CD4-positive, alpha-beta T cell treated with Interleukin-1 beta for 1 hour (primary cell): ENCODE measurements around the gene RAB36.
A peak's percentile ranks its signal among the peaks of the same experiment; 100 is the strongest.

Experiments
- DNase-seq, 2 donors: peaks; one replicate each; pipeline ENCODE4 v3.0.0-alpha.2; 2020 to 2022

The RAB36 gene

DNA sequence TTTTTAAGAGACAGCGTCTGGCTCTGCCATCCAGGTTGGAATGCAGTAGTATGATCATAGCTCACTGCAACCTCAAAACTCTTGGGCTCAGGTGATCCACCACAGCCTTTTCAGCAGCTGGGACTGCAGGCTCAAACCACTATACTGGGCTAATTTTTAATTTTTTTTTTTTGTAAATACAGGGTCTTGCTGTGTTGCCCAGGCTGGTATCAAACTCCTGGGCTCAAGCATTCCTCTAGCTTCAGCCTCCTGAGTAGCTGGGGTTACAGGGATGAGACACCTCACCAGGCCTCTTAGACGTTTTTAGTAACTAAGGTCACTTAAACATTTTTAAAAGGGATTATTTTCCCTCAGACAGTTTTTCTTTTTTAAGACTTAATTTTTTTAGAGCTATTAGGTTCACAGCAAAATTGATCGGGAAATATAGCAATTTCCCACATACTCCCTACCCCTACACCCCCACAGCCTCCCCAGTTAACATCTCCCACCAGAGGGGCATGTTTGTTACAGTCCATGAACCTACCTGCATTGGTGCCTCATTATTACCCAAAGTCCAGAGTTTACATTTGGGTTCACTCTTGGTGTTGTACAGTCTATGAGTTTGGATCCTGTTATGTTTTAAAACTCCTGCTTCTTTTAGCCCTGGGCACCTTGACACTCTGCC lies 39.0 kb downstream of the RAB36 start:
- DNase-seq: no peak

- no peak for DNase-seq
These were observed 39.5 kb downstream of the RAB36 start for GRCh38 chr22:23184764-23185113.

DNA sequence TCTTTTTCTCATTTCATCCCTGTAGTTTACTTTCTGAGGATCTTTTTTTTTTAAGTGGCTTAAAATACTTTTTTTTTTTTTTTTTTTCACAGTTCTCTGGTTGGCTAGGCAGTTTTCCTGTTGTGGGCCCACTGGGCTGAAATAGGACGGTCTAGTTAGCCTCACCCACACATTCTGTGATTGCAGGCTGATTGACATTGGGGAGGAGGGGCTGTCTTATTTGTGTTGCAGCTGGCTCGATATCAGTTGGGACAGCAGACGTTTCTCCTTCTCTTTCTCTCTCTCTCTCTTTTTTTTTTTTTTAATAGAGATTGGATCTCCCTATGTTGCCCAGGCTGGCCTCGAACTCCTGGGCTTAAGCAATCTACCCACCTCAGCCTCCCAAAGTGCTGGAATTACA lies 41.9 kb downstream of the RAB36 start:
- DNase-seq: no peak

DNA sequence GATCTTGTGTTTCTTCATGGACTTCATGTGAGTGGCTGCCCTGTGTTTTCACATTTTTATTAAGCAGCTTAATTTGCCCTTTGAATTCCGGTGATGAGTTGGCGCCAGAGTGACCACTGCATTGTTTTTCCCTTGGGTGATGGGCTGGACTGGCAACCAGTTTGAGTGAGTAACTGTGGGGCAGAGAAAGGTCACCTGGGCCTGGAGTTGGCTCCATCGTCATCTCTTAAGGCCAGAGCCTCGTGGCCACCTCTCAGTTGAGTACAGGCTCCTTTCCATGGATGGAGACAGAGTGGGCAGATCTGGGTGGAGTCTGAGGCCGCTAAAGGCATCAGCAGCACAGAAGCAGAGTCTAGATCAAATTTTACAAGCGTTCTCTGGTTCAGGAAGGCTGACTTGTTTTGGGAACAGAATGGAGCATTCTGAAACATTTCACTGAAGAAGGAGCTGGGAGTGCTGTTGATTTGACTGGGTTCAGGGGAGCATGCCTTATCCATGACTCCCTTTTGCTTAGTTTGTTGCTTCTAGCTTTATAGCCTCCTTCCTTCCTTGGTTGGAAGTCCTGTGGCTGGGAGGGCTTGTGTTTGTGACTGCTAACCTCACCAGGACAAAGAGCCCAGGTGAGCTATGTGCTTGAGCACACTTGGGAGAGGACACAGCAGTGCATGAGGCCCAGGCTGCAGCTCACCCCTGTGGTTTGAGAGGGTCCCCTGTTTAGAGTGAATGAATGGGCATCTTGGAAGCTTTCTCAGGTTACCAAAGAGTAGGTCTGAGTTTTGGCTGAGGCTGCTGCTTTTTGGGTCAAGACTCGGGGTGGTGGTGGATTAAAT lies 42.8 kb downstream of the RAB36 start:
- DNase-seq: no peak

GRCh38 chr22:23190526-23190925 lies 45.2 kb downstream of the RAB36 start:
- no peak for DNase-seq

DNA sequence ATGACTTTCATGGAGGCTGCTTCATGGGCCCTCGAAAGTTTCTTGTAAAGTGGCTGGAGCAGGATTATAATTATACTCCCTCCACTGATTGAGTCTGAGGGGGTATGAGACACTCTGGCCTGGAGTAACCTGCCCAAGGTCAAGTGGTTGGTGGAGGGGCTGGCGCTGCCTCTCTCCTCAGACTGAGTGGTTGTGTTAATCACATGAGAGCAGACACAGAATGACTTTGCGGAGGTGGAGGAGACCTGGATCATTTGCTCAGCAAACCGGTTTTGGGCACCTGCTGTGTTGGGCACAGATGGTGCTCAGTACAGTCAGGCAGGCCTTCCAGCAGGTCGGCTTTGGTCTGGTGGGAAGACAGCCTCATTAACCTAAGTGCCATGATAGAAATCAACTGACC lies 46.9 kb downstream of the RAB36 start:
- DNase-seq: no peak

DNA sequence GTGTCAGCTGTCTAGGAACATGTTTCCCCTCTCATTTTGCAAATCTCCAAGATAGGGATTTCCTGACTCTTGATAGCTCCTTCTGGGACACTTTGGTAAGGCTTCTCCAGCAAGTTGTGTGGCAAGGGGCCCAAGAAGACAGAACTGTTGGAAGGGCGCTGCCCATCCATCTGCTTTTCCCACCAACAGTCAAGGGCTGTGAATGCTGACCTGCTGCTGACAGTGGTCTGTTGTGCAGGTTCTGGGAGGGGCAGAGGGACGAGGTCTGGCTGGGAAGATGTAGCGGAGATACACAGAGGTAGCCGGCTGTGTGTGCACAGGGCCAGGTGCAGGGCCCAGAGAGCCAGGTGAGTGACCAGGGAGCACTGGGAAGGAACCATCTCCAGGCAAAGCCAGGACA lies 47.3 kb downstream of the RAB36 start:
- DNase-seq: no peak

DNA sequence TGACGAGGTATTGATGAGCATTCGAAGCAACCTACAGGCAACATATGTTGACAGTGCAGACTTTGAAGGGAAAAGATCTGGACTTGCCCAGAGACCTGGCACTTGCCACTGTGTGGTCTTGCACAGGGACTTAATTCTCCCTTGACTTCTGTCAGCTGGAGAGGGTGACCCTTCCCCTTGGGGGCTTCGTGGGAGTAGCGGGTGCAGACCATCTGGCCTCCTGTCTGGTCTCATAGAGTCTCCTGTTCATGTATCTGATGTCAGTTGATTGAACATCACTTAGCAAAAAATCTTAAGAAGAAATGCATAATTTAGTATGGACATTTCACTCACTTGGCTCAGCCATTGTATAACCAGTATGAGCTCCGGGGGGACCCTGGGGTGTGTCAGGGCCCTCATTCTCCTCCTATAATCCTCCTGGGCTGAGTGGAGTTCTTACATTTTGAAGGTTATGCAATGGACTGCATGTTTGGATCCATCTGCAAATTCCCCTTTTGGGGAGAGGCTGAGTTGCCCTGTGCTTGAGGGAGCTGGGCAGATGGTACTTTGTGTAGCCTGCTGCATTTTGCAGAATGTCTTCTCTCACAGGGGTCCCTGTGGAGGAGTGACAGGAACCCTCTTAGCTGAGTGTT lies 48.0 kb downstream of the RAB36 start:
- no peak for DNase-seq

DNA sequence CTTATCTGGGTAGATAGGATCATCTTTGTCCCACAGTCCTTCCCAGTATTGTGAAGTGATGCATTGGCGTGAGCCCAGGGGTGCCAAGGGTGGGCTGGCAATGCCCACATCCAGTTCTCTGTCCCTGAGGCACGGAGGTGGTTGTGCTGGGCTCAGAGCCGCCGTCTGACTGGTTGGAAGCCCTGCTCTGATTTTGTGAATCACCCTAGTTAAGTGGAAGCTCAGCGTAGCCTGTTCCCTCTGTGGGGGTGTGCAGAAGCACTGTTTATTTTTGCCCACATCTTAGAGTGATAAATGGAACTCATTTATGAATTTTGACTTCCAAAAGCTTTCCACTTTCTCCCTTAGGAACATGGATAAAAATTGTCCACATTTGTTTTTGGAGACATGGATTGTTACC lies 48.6 kb downstream of the RAB36 start:
- no peak for DNase-seq

GRCh38 chr22:23196165-23196564 lies 50.9 kb downstream of the RAB36 start:
- DNase-seq: no peak

GRCh38 chr22:23197836-23198235 lies 52.6 kb downstream of the RAB36 start:
- no peak for DNase-seq

DNA sequence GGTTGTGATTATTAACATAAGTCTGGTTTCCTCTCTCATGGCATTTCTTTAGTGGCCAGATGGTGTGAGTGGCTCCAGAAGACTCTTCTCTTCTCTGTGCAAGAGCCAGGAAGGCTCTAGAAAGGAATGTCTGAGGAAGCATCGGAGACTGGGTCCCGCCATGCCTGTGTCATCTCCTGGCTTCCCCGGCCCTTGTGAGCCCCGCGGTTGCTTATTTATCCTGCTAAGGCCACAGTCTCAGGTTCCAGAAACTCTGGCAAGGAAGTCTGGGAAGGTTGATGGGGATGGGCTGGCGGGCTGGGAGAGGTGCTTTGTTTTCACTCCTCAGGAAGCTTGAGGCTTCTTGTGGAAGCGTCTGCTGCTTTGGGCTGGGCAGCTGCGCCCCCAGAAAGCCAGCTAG lies 53.9 kb downstream of the RAB36 start:
- DNase-seq: no peak

- DNase-seq: no peak
These were observed 55.6 kb downstream of the RAB36 start for GRCh38 chr22:23200898-23201297.

DNA sequence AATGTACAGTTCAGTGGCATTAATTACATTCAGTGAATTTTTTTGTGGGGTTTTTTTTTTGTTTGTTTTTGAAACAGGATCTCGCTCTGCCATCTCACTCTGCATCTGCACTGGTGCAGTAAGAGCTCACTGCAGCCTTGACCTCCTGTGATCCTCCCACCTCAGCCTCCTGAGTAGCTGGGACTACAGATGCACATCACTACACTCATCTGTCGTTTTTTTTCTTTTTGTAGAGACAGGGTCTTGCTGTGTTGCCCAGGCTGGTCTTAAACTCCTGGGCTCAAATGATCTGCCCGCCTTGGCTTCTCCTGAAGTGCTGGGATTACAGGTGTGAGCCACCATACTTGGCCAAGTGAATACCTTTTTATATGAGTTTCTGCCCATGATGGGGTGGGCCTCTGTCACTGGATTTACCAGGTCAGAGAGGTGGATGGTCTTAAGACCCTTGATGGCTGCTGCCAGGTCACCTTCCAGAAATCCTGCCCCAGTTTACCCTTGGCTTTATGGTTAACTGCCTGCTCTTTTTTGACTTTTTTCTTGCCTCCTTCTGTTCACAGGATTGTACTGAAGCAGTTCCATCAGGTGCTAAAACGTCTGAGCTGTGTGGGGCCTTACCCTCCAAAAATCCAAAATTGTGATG lies 57.7 kb downstream of the RAB36 start:
- no peak for DNase-seq

GRCh38 chr22:23203452-23204124 lies 58.3 kb downstream of the RAB36 start:
- DNase-seq: no peak

DNA sequence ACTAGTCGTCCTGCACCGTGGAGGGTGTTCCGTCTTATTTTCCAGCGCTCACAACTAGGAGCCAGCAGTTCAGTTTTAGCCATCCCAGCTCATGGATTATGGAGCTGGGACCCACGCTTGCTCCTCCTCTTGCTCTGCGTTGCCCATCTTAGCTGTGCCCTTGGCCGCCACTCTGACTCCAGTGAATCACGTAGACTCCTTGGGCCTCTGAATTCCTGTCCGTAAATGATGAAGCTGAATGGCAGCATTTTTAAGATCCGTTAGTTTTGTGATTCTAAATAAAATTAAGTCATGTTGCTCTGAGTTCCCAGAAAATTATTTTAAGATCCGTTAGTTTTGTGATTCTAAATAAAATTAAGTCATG lies 58.8 kb downstream of the RAB36 start:
- DNase-seq: no peak

DNA sequence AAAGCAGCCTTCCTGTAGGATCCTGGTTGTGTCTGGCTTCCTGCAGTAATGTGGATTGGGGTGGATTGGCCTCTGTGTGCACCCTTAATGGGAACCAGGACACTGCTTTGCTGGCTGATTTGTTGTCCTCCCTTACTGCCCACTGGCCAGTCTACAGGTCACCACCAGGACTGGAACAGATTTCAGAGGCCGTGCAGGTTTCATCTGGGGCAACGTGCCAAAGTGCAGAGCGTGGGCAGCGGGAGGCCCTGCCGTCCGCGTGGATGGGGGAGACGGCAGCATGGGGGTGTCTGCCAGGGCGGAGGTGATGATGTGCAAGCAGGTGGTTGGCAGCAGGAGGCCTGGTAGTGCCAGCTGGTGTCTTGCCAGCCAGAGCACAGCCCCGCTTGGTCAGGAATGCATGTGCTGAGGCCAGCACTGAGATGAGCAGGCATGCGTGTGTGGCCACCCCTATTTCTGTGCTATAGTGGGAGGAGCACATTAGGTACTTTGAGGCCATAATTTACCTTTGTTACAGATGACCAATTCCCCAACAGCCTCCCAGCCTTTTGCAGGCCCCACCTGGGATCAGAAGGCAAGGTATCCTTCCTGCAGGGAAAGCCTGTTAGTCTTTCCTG lies 59.4 kb downstream of the RAB36 start:
- DNase-seq: no peak

GRCh38 chr22:23205339-23206049 lies 60.2 kb downstream of the RAB36 start:
- no peak for DNase-seq

DNA sequence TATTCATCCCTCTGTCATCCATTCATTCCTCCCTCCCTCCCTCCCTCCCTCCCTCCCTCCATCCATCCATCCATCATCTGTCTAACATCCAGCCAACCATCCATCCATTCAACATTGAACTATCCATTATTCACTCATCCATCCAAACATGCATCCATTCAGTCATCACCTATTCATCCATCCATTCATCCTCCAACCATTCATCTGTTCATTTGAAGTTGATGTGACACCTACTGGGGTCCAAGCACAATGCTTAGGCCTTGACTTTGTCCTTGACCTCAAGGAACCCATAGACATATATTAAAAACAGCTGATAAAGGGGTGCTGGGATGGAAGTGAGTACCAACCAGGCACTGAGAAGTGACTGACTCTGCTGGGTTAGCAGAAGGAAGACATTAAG lies 61.6 kb downstream of the RAB36 start:
- no peak for DNase-seq

DNA sequence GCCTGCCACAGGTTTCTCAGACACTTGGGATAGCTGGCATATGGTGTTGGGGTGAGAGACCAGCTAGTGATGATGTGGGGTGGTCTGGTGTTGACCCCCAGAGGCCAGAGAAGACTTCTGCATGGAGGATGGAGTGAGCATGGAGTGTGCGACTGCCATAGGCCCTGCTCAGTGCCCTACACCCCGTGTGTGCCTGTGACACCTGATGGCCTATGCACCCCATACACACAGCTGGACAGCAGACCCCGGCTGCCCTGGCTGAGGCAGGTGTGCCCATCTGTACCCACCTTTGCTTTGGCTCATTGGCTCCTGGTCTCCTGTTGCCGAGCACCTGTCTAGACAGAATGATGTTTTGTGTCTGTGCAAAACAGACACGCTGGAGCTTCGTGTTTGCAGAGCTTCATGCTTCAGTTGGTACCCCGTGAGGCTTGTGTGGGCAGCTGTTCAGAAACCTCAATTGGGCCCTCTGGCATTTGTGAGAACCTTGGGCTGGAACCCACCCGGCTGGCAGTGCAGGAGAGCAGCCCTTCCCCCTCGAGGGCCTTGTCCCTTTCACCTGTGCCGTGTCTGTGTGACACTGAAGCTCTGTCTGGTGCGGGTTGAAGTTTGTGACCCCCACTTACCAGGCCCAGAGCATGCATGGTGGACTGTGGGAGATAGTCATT lies 62.6 kb downstream of the RAB36 start:
- peak in 1 of 2 donors; percentile 28 for DNase-seq

DNA sequence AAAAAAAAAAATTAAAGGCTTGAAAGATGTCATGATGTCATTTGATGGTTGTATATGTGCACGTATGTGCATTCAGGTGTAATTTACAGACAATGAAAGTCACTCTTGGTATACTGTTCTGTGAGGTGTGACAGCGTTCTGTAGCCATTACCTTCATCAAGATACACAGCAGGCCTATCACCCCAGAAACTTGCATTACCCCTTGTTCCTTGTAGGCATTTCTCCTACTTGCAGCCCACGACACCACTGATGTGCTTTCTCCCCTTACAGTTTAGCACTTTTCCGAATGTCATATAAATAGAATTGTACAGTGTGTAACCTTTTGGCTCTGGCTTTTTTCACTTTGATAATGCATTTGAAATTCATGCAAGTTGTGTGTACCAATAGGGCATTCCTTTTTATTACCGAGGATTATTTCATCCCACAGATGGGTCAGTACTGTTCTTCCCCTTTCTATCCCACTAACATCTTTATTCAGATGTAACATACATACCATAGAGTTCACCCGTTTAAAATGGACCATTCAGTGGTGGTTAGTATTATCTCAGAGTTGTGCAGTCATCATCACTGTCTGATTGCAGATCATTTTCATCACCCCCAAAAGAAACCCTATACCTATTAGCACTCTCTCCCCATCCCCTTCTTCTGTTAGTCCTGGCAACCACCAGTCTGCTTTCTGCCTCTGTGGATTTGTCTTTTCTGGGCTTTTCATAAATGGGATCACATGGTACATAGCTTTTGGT lies 65.3 kb downstream of the RAB36 start:
- no peak for DNase-seq
